Panc1 (cell line): ENCODE measurements around the gene NPPA. TPM values are rescaled to one million over a fixed set of nuclear protein-coding genes. Genes with fewer than 3 reads are reported as not detected.

Experiments
- ATAC-seq: fragments of 200-7000 bp; cut with Tn5 transposase; 2 replicates; pipeline ENCODE4 v1.9.1; 2020; ENCODE audit warnings: mild to moderate bottlenecking, moderate library complexity
- BruUV-seq: library from RNA; stranded (reverse); fragments of 400-500 nt; replicated peaks from 2 replicates; lab custom pipeline; 2021; lab: Mats Ljungman, UMichigan
- CTCF ChIA-PET: fragments of 300-600 bp; sonication (Branson Sonifier 250); formaldehyde crosslinking; loops from one replicate; lab custom pipeline; 2022; ENCODE audit warnings: antibody characterized with exemption; lab: Charles Lee
- POLR2A ChIA-PET: fragments of 300-600 bp; sonication (Branson Sonifier 250); formaldehyde crosslinking; loops from one replicate; lab custom pipeline; 2022; ENCODE audit warnings: antibody characterized with exemption; lab: Charles Lee
- DNase-seq: peaks from one replicate; pipeline ENCODE4 v3.0.0-alpha.2; 2010; ENCODE audit warnings: low read depth, low spot score
- H3K27ac ChIP-seq: 2 replicates; pipeline ENCODE4 v1.5.1; 2011; ENCODE audit warnings: mild to moderate bottlenecking, low read length, inconsistent platforms
- H3K27me3 ChIP-seq: fragments of 200-500 bp; sonication (Bioruptor generic); 2 replicates; pipeline ENCODE4 v1.6.0; 2014; ENCODE audit warnings: low read length, inconsistent platforms; ENCODE audit not compliant: control insufficient read depth, insufficient read depth
- H3K36me3 ChIP-seq: fragments of 200-500 bp; sonication (Bioruptor generic); 2 replicates; pipeline ENCODE4 v1.5.1; 2014; ENCODE audit warnings: inconsistent platforms, mild to moderate bottlenecking, low read length, moderate library complexity; ENCODE audit not compliant: control insufficient read depth, insufficient read depth
- H3K4me1 ChIP-seq: 2 replicates; pipeline ENCODE4 v1.5.1; 2011; ENCODE audit warnings: inconsistent platforms, mild to moderate bottlenecking, low read length, moderate library complexity; ENCODE audit not compliant: control insufficient read depth, insufficient read depth
- H3K4me3 ChIP-seq, 2 experiments: 2 replicates each; pipeline ENCODE4 v1.5.1; 2011 to 2012; ENCODE audit warnings: low read depth in 2 of 2, low read length in 2 of 2, mild to moderate bottlenecking in 2 of 2, inconsistent platforms in 1 of 2, moderate library complexity in 1 of 2
- H3K9me3 ChIP-seq: fragments of 200-500 bp; sonication (Bioruptor generic); 2 replicates; pipeline ENCODE4 v1.5.1; 2014; ENCODE audit warnings: low read depth, mild to moderate bottlenecking, inconsistent platforms, low read length, moderate library complexity; ENCODE audit not compliant: control insufficient read depth, insufficient read depth
- CTCF ChIP-seq: fragments of 450-650 bp; IDR thresholded peaks from 2 replicates; pipeline ENCODE4 v1.5.1; 2017; ENCODE audit warnings: mild to moderate bottlenecking
- POLR2AphosphoS5 ChIP-seq: IDR thresholded peaks from 2 replicates; pipeline ENCODE4 v1.6.1; 2012; ENCODE audit warnings: mild to moderate bottlenecking, low read depth, low read length, moderate library complexity
- SIN3A ChIP-seq: IDR thresholded peaks from 2 replicates; pipeline ENCODE4 v1.6.1; 2012; ENCODE audit warnings: low read depth, mild to moderate bottlenecking, low read length, moderate library complexity, borderline replicate concordance; ENCODE audit not compliant: insufficient read depth
- TCF7L2 ChIP-seq: IDR thresholded peaks from 2 replicates; pipeline ENCODE4 v1.6.1; 2011; ENCODE audit warnings: mild to moderate bottlenecking, low read depth, low read length, inconsistent platforms
- in situ Hi-C: cut with HindIII; loops from 2 replicates; pipeline ENCODE4 v1.10.0; 2016; ENCODE audit warnings: low sequenced_read_pairs, low pct_unique_long_range_greater_than_20kb
- intact Hi-C: fragments of 100-400 bp; cut with micrococcal nuclease; formaldehyde crosslinking; loops from one replicate; pipeline ENCODE4 v1.10.0; 2022; ENCODE audit not compliant: unreplicated experiment
- total RNA-seq: library from RNA; stranded (reverse); gene quantifications from one replicate; pipeline ENCODE4 v1.2.1, GENCODE V29; 2021; ENCODE audit not compliant: unreplicated experiment
- TF ChIP-seq, protein P1 (sequence below), 2 experiments: IDR thresholded peaks; 2 replicates each; pipeline ENCODE4 v1.6.1; 2011 to 2012; ENCODE audit warnings: low read depth in 2 of 2, control low read depth in 1 of 2, low read length in 1 of 2, mild to moderate bottlenecking in 1 of 2, moderate library complexity in 1 of 2; ENCODE audit not compliant: insufficient read depth in 1 of 2

The NPPA gene
- total RNA-seq, 1 experiment from 2014 or later = not detected

- no peak for TF ChIP-seq POLR2AphosphoS5
- no peak for TF ChIP-seq CTCF
- no peak for TF ChIP-seq TCF7L2
- TF ChIP-seq SIN3A = no peak
- TF ChIP-seq, protein P1, sequence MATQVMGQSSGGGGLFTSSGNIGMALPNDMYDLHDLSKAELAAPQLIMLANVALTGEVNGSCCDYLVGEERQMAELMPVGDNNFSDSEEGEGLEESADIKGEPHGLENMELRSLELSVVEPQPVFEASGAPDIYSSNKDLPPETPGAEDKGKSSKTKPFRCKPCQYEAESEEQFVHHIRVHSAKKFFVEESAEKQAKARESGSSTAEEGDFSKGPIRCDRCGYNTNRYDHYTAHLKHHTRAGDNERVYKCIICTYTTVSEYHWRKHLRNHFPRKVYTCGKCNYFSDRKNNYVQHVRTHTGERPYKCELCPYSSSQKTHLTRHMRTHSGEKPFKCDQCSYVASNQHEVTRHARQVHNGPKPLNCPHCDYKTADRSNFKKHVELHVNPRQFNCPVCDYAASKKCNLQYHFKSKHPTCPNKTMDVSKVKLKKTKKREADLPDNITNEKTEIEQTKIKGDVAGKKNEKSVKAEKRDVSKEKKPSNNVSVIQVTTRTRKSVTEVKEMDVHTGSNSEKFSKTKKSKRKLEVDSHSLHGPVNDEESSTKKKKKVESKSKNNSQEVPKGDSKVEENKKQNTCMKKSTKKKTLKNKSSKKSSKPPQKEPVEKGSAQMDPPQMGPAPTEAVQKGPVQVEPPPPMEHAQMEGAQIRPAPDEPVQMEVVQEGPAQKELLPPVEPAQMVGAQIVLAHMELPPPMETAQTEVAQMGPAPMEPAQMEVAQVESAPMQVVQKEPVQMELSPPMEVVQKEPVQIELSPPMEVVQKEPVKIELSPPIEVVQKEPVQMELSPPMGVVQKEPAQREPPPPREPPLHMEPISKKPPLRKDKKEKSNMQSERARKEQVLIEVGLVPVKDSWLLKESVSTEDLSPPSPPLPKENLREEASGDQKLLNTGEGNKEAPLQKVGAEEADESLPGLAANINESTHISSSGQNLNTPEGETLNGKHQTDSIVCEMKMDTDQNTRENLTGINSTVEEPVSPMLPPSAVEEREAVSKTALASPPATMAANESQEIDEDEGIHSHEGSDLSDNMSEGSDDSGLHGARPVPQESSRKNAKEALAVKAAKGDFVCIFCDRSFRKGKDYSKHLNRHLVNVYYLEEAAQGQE (IDR thresholded peaks at IDR 0.05; ENCODE audit: insufficient read depth in 1 of 2, low read depth in 2 of 2, low read length in 1 of 2) = no peak
- H3K36me3 ChIP-seq = no peaks in the 10 kb centered on the region; the same call in 1 of the 2 replicates
- no peaks in the 10 kb centered on the region for H3K27me3 ChIP-seq
- POLR2A ChIA-PET = no interaction called here
- CTCF ChIA-PET = interaction anchor here (0.5 kb wide), 1 partner anchor 45 kb away, joined by 3 read pairs; no protein-coding TSS in a partner anchor
- H3K4me1 ChIP-seq = peaks cover 5% of the 10 kb centered on the region
- no peak overlapping the region for H3K4me3 ChIP-seq
- ATAC-seq (no peak), DNase-seq (no peak)
- in situ Hi-C loops (no loop called here), intact Hi-C loops (no loop called here)
- no peak overlapping the region for H3K27ac ChIP-seq
- BruUV-seq = no TSS peak
- H3K9me3 ChIP-seq = no peaks in the 10 kb centered on the region
Measured at GRCh38 chr1:11797525-11798216, 49.9 kb downstream of the NPPA start.

- ChIA-PET CTCF (no interaction called here), POLR2A (no interaction called here)
- no peaks in the 10 kb centered on the region for H3K4me1 ChIP-seq
- no peaks in the 10 kb centered on the region for H3K27me3 ChIP-seq
- H3K36me3 ChIP-seq = no peaks in the 10 kb centered on the region
- BruUV-seq = no TSS peak
- in situ Hi-C loops = no loop called here
- intact Hi-C loops = no loop called here
- TF ChIP-seq, protein P1 (IDR thresholded peaks at IDR 0.05; ENCODE audit: insufficient read depth in 1 of 2, low read depth in 2 of 2, low read length in 1 of 2) = no peak
- TF ChIP-seq POLR2AphosphoS5 = no peak
- TF ChIP-seq SIN3A = no peak
- TF ChIP-seq CTCF = no peak
- TF ChIP-seq TCF7L2 = no peak
- ATAC-seq = no peak
- H3K27ac ChIP-seq = no peak overlapping the region
- DNase-seq = no peak
- no peaks in the 10 kb centered on the region for H3K9me3 ChIP-seq
- H3K4me3 ChIP-seq = no peak overlapping the region
Measured at GRCh38 chr1:11796036-11796828, 51.4 kb downstream of the NPPA start.
